Fibroblast of the aortic adventitia (primary cell): ENCODE results near the gene FMNL2. TPM values are rescaled to one million over a fixed set of nuclear protein-coding genes. Genes with fewer than 3 reads are reported as not detected.
"Not testable (repeated sequence)": the region's sequence is repeated elsewhere in the genome, so short reads cannot be mapped to it uniquely, and the experiment has no call there.

Experiments used
- DNase-seq: peaks from one replicate; pipeline ENCODE4 v3.0.0-alpha.2; 2010; ENCODE audit warnings: low read depth
- H3K4me3 ChIP-seq: 2 replicates; pipeline ENCODE4 v1.5.1; 2011; ENCODE audit warnings: low read depth, mild to moderate bottlenecking, control low read depth, low read length, moderate library complexity
- CTCF ChIP-seq: IDR thresholded peaks from 2 replicates; pipeline ENCODE4 v1.5.1; 2011; ENCODE audit warnings: mild to moderate bottlenecking, low read length, control low read depth, inconsistent platforms; ENCODE audit not compliant: insufficient read depth
- total RNA-seq: library from RNA; depleted of rRNA; stranded (reverse); fragments of >200 nt; gene quantifications from 2 replicates; pipeline ENCODE4 v1.2.3, GENCODE V29; 2012; ENCODE audit warnings: low replicate concordance

The FMNL2 gene
- total RNA-seq, 1 donor: 23.6 TPM

- no peak overlapping the region for H3K4me3 ChIP-seq
- no peak for TF ChIP-seq CTCF
- no peak for DNase-seq
Observed at GRCh38 chr2:152467677-152468410, 132.9 kb downstream of the FMNL2 start.

DNA sequence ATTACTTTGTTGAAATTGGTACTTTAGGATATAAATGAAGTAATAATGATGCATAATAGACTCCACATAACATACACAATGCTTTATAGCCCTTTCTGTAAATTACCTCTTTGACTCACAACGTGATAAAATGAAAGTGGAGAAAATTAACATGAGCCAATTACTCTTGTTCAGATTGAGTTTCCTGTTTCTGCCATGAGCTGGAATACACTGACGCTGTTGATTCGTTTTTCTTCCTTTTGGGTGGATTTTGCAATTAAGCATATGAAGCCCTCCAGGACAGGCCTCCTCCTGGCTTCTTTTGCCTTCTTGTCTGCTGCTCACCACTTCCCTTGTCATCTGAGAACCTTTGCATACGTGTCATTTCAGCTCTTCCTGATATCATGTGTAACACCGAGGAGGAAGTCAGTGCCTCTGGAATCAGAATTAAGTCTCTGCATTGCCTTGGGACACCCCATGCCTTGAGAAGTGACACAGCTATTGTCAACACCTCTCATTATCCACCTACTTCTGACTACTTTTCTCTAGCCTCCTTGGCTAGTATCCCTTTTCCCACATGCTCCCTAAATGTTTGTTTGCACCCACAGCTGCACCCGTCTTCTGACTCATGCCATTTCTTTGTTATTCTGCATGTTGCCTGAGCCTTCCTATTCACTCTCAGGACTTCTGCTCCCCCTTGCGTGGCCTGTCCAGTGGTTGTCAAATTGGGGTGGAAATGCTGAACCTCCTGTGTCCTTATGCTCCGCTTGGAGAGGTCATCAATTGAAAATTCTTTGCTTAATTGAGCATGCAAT lies 134.1 kb downstream of the FMNL2 start:
- TF ChIP-seq CTCF: no peak
- peak; percentile 56 for DNase-seq
- H3K4me3 ChIP-seq: peak overlapping the region; percentile 26

- no peak for TF ChIP-seq CTCF
- DNase-seq: no peak
- H3K4me3 ChIP-seq: no peak overlapping the region
Observed at GRCh38 chr2:152470861-152471854, 136.2 kb downstream of the FMNL2 start.

DNA sequence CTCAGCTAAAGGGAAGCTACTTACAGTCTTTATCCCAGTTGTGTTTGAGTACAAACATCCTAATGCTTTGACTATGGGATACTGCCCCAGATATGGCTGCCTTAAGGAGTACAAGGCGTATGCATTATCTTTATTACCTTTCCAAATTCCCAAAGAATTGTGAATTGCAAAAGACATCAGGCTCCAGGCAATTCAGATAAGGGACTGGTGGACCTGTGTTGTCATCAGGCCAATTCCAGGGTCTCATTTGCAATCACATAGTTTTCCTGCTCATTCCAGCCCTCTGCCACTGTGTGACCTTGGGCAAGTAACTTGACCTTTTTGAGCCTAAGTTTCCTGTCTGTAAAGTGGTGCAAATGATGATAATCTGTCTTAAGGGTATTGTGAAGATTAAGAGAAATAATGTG lies 137.5 kb downstream of the FMNL2 start:
- no peak for DNase-seq
- no peak for TF ChIP-seq CTCF
- no peak overlapping the region for H3K4me3 ChIP-seq

GRCh38 chr2:152473151-152473857 lies 138.3 kb downstream of the FMNL2 start:
- DNase-seq: no peak
- TF ChIP-seq CTCF: no peak
- H3K4me3 ChIP-seq: no peak overlapping the region

DNA sequence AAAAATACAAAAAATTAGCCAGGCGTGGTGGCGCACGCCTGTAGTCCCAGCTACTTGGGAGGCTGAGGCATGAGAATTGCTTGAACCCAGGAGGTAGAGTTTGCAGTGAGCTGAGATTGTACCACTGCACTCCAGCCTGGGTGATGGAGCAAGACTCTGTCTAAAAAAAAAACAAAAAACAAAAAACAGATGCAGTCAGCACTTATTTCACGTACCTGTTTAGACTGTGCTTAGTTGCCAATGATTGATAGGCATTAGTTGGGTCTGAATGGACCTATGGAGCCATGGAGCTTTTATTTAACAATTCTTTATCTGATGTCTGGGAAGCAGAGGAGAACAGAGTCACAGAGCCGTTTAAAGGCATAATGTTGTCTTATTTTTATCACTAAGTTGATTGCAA lies 139.5 kb downstream of the FMNL2 start:
- not testable (repeated sequence) for DNase-seq

More for the DNA sequence above, 139.5 kb downstream of the FMNL2 start:
- not testable (repeated sequence) for H3K4me3 ChIP-seq
